Measurements from ENCODE around the gene SCN5A. TPM values are rescaled to one million over a fixed set of nuclear protein-coding genes. Genes with fewer than 3 reads are reported as not detected.
A peak's percentile ranks its signal among the peaks of the same experiment; 100 is the strongest.

The SCN5A gene
- total RNA-seq, 1 donor from 2014 or later: 1.2 TPM

DNA sequence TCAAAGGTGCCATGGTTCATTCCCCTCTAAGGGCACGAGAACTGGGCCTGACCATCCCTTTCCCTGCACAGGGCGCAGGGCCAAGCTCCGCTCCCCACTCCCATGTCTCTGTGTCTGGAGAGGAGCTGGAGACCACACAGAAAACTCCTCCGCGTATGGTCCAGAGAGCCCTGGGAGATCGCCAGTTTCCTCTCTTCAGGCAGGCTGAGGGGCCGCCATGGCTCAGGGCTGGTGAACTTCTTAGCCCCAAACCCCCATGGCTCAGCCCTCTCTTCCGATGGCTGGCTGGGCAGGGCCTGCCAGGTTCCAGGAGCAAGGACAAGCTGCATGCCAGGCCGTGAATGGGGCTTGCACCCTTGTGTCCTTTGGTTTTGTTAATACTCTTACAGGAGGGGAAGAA is 100.4 kb downstream of the SCN5A start:
- DNase-seq (ENCODE audit: low spot score in 2 of 2) (no peak), FAIRE-seq (no peak)

DNA sequence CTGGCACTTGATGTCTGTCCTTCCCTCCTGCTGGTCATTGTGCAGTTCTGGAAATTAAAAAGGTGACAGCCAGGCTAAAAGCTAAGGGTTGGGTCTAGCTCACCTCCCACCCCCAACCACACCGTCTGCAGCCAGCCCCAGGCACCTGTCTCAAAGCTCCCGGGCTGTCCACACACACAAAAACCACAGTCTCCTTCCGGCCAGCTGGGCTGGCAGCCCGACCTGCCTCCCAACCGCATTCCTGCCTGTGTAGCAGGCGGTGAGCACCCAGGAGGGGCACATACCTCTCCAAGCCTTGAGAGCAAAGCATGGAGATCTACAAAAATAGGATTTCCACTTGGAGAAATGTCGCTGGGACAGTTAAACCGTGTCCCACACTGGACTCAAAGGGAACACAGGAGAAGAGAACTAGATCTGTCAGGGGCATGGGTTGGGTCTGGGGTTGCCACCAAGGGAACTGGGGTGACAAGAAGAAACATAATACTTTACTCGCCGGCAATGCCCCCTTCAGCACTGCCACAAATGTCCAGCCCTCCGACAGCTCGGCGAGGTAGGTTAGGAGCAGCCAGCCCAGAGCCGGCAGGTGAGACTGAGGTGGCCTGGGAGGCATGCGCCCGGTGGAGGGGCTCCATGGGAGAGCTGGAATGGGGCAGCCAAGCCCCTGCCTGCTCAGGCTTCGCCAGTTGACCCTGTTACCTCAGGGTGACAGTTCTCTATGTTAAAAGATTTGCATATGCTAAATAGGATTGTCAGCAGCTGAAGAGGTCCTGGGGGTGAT is 101.1 kb downstream of the SCN5A start:
- FAIRE-seq (no peak), DNase-seq (ENCODE audit: low spot score in 2 of 2) (no peak)

- no peak for FAIRE-seq
- DNase-seq (ENCODE audit: low spot score in 2 of 2): no peak
Measured at GRCh38 chr3:38545983-38546382, 103.5 kb downstream of the SCN5A start.

DNA sequence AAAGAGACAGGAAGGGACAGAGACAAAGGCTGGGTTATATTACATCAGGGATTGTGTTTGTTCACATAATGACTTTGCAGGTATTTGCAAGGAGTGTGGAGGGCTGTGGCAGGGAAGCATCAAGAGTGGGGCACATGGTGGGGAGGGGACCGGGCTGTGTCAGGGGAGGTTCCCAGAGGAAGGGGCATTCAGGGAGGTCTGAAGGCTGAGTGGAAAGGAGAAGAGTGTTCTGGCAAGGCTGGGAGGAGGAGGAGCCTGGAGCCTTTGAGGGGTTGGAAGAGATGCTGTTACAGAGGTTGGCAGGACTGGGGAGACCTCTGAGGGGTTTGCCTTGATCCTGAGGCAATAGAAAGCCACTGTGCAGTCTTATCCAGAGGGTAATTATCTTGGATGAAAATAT is 103.9 kb downstream of the SCN5A start:
- DNase-seq (ENCODE audit: low spot score in 2 of 2) (no peak), FAIRE-seq (no peak)

DNA sequence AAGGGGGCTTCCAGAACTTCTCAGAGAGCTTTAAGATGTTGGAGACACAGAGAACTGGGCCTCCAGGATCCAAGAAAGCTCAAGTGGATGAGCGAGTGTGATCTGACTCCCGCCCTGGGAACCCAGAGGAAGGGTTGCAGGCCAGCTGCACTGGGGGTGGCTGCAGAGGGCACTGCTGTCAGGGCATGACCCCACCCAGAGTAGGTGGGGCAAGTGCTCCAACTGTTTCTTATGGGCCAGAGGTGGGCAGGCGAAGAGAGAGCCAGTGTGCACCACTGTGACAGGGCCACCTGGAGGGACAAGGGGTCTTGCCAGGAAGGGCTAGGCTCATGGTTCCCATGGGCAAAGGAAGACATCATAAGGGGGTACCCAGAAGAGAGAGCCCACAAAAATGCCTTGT is 104.6 kb downstream of the SCN5A start:
- FAIRE-seq (no peak), DNase-seq (ENCODE audit: low spot score in 2 of 2) (no peak)

- FAIRE-seq: no peak
- no peak for DNase-seq (ENCODE audit: low spot score in 2 of 2)
Measured at GRCh38 chr3:38543586-38543985, 105.9 kb downstream of the SCN5A start.

GRCh38 chr3:38542401-38543298 is 106.8 kb downstream of the SCN5A start:
- DNase-seq (ENCODE audit: low spot score in 2 of 2): no peak
- no peak for FAIRE-seq

- DNase-seq (ENCODE audit: low spot score in 2 of 2) (no peak), FAIRE-seq (no peak)
Measured at GRCh38 chr3:38541806-38542205, 107.7 kb downstream of the SCN5A start.

DNA sequence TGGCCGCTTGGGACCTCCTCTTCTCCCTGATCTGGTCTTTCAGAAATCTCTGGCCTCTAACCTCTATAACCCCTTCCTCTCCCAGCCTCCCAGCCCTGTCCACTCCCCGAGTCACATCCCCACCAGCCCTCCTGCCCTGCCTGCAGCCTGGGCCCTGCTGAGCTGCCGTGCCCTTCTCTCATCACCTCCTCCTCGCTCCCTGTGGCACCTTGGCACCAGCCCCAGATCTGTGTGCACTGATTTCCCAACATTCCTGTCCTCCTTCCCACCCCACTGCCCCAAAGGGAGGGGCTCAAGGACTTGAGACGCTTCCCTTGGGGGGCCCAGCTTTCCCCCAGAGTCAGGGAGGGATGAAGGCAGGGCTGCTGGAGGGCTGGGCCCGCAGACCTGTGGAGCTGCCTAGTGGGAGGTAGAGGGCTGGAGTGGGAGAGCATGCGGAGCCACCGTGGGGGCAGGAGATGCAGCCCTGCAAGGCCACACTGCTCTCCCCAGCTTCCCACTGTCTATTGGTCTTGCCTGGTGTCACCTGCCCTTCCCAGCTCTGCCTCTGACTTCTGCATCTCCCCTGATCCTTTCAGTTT is 110.6 kb downstream of the SCN5A start:
- no peak for FAIRE-seq
- no peak for DNase-seq (ENCODE audit: low spot score in 2 of 2)

GRCh38 chr3:38536671-38537070 is 112.8 kb downstream of the SCN5A start:
- DNase-seq (ENCODE audit: low spot score in 2 of 2): no peak
- FAIRE-seq: no peak

- FAIRE-seq: no peak
- no peak for DNase-seq (ENCODE audit: low spot score in 2 of 2)
Measured at GRCh38 chr3:38534604-38535003, 114.9 kb downstream of the SCN5A start.

DNA sequence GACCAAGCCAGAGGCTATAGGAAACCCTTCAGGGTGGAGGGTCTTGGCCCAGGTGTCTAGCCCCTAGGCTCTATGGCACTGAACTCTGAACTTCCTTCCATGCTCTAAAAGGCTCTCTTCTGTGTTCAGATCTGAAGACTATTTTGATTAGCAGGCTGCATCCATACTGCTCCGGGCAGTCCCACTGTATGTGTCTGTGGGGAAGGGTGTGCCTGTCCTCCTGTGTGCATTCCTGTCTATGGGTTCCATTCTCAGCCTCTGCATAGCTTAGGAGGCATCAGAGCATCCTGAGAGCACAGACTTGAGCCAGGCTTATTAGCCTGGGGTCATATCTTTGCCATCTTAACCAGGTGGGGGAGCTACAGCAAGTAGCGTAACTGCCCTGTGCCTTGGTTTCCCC is 115.3 kb downstream of the SCN5A start:
- FAIRE-seq: no peak
- no peak for DNase-seq (ENCODE audit: low spot score in 2 of 2)

GRCh38 chr3:38533285-38533976 is 116.1 kb downstream of the SCN5A start:
- no peak for DNase-seq (ENCODE audit: low spot score in 2 of 2)
- no peak for FAIRE-seq

DNA sequence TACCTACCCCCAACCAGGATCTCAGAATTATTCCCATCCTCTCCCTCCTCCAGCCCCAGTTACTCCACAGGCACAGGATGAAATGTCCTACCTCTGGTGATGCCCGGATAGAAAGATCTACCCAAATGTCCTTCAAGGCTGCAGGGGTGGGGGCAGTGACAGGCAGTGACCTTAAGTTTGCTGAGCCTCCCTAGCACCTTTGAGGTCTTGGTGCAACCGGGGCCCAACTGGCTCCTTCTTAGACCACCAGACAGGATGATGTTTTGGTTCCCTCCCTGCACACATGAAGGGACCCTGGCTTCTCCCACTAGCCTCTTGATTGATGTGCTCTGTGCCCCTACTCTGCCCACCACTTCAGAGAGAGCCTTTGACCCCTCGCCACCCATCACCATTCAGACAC is 117.0 kb downstream of the SCN5A start:
- FAIRE-seq (no peak), DNase-seq (ENCODE audit: low spot score in 2 of 2) (no peak)

DNA sequence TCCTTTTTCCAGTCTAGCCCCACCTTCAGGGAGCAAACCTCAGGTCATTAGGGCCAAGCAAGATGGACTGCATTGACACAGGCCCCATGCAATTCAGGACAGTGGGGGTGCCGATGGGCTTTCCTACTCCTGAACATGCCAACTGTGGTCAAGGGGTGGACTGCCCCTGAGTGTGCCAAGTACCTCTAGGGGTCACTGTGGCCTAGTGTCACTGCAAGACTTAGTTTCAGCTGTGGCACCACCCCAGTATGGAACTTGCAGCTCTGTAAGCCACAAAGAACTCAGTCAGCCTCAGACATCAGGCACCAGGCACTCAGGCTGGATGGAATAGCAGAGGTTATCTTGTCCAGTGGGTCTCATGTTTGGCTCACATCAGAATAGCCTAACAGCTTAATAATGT is 121.0 kb downstream of the SCN5A start:
- no peak for DNase-seq (ENCODE audit: low spot score in 2 of 2)
- no peak for FAIRE-seq

DNA sequence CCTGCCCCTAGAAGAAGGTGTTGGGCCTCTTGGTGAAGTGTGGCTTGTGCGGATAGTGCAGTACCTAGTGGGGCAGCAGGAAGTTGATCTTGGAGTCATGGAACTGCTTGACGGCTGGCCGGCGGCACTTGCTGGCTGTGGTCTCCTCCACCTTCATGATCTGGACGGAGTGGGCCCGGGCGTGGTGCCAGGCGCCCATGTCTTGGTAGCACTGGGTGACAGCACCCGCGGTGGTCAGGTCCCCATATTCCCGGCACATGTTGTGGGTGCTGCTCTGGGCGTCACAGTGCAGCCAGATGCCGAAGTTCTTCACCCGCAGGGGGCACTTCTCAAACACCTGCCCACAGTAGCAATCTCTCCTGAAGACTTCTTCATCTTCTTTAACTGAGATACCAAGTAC is 122.7 kb downstream of the SCN5A start:
- DNase-seq (ENCODE audit: low spot score in 2 of 2) (no peak), FAIRE-seq (no peak)

DNA sequence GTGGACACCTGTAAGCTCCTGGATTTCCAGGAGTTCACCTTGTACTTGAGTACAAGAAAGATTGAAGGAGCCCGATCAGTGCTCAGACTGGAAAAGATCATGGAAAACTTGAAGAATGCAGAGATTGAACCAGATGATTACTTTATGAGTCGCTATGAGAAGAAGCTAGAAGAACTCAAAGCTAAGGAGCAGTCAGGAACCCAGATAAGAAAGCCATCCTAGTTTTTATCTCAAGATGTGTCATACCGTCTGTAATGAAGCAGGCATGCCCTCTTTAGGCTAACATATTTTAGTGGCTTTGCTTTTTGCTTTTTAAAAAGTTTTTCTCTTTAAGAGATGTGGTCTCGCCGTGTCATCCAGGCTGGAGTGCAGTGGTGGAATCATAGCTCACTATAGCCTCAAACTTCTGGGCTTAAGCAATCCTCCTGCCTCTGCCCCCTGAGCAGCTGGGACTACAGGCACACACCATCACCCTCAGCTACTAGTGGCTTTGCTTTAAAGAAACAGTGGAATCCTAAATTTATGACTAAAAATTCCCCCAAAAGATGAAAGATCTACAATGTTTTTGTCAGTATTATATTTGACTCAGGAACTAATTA is 125.2 kb downstream of the SCN5A start:
- no peak for FAIRE-seq

GRCh38 chr3:38522002-38522401 is 127.5 kb downstream of the SCN5A start:
- no peak for DNase-seq (ENCODE audit: low spot score in 2 of 2)

More for the DNA sequence above, 125.2 kb downstream of the SCN5A start:
- no peak for DNase-seq (ENCODE audit: low spot score in 2 of 2)

DNA sequence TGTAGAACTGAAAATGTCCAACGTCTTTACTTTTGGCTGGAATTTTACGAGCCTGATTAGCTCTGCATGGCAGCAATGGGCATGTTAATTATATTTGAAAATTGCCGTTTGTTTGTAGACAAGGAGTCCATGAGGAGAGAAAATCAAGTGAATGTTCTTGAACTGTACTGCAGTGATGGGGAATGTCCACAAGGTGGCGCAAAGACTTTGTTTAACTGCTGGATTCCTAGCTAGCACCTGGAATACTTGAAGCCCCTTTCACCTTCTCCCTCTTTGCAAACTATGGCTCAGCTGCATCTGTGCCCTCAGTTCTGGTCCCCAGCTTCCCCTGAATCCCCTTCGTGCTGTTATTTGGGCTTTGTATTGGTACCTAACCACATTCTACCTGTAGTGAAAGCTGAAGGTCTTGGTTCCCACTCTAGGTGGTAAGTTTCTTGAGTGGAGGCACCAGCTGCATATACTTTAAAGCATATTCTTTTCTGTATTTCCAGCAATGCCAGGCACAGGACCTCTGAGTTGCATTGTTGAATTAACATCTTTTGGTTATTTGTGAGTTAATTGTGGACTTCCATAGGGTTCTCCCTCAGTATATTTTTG is 128.0 kb downstream of the SCN5A start:
- peak; percentile 30 for FAIRE-seq
- peak; percentile 37 to 46 for DNase-seq (ENCODE audit: low spot score in 2 of 2)

More at GRCh38 chr3:38522002-38522401, 127.5 kb downstream of the SCN5A start:
- no peak for FAIRE-seq

DNA sequence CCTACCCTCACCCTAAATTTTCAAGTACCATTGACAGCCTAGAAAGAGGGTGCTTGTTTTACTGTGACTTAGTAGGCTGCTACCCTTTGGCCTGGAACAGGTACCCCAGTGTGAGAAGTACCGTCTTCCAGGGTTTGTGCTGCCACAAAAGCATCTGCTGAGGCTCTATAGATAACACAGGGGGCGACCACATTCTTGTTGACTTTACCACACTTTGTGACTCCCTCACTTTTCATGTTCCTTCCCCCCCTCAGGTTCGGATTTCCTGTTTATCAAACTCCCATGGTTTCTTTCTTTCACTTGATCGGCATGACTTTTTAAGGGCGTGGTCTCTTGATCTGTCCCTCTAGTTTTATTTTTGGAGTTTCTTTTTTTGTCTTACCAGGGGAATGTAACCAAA is 129.8 kb downstream of the SCN5A start:
- FAIRE-seq (no peak), DNase-seq (ENCODE audit: low spot score in 2 of 2) (no peak)

All from frontal cortex (tissue), 4 donors.